ENCODE data around the gene CYP2A7.

DNA sequence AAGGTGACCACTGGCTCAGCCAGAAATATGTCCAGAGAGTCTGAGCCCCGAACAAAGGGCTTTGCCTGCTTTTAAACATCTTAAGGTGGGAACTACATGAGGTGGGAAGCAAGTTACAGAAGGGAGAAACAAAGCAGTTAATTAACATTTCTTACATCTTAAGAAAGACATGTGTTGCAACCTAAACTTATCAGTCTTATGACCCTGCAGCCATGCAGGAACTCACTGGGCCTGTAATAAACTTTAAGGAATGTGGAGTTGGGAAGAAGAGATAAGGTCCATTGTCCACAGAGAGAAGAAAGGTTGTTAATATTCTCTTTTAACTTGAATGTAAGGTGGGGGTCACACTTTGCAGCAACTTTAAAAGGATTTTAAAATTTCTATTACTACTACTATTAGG, 46.8 kb upstream of the CYP2A7 start:
- TF ChIP-seq, protein P1, sequence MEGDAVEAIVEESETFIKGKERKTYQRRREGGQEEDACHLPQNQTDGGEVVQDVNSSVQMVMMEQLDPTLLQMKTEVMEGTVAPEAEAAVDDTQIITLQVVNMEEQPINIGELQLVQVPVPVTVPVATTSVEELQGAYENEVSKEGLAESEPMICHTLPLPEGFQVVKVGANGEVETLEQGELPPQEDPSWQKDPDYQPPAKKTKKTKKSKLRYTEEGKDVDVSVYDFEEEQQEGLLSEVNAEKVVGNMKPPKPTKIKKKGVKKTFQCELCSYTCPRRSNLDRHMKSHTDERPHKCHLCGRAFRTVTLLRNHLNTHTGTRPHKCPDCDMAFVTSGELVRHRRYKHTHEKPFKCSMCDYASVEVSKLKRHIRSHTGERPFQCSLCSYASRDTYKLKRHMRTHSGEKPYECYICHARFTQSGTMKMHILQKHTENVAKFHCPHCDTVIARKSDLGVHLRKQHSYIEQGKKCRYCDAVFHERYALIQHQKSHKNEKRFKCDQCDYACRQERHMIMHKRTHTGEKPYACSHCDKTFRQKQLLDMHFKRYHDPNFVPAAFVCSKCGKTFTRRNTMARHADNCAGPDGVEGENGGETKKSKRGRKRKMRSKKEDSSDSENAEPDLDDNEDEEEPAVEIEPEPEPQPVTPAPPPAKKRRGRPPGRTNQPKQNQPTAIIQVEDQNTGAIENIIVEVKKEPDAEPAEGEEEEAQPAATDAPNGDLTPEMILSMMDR (optimal IDR thresholded peaks at IDR 0.05 in 1 of 3, IDR thresholded peaks at IDR 0.05 in 1 of 3, conservative IDR thresholded peaks at IDR 0.05 in 1 of 3; ENCODE audit: extremely low read depth in 1 of 3, insufficient read depth in 2 of 3, low read length in 3 of 3), result no peak
- TF ChIP-seq EZH2 (IDR thresholded peaks at IDR 0.05; ENCODE audit: low read length), result no peak

All from keratinocyte (primary cell).